HG03439 (cell line): Measurements from ENCODE around the gene SRPK2.
"Not testable (repeated sequence)": the region's sequence is repeated elsewhere in the genome, so short reads cannot be mapped to it uniquely, and the experiment has no call there.

ENCODE experiments used
- ATAC-seq: cut with Tn5 transposase; IDR thresholded peaks from one replicate; pipeline ENCODE4 v1.9.1; 2021; ENCODE audit warnings: mild to moderate bottlenecking, moderate library complexity; ENCODE audit not compliant: unreplicated experiment

The SRPK2 gene

DNA sequence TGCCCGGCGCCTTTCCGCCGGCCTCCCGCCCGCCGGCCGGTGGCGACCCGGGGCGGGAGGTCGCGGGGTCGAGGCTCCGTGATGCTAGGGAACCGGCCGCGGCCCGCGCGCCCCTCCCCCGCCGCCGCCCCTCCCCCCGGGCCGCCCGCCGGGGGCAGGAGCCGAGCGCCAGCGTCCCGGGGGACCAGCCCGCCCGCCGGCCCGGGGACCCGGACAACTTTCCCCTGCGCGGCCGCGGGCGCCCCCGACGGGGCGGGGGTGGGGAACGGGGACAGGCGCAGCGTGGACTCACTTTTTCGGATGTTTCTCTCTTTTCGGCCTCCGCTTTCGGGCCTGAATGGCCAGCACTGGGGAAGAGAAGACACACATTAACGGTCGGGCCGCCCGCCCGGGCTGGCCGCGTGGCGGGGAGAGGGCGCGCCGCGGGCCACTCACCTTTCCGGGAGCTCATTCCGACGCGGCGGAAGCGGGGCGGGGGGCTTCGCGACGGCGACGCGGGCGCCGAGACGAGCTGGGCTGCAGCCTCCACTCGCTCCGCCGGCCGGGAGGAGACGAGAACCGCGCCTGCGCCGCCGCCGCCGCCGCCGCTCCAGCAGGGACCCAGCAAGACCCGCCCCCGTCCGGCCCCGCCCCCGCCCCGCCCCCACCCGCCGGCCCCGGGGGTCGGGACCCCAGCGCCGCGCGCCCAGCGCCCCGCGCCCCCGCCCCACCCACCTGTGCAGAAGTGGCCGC is at the start of gene SRPK2:
Gene SRPK2, minus strand, starts transcription at position 566 of the 732 bp plus-strand sequence.
- peak; percentile 79 for ATAC-seq

DNA sequence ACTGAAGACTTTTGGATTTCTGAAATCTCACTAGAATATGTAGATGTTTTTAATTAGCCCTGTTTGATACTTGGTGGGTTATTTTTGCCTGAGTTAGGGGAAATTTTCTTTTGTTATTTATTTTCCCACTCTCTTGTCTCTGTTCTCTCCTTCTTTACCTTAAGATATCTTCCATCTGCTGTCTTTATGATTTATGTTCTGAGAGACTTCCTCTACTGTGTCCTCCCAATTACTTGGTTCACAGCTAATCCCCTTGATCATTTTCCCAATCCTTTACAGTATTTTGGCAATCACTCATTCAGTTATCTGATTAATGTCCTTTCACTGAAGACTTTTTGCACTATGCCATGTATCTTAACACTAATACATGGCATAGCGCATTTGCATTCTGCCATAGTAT is 49.5 kb upstream of the SRPK2 start:
- no peak for ATAC-seq

DNA sequence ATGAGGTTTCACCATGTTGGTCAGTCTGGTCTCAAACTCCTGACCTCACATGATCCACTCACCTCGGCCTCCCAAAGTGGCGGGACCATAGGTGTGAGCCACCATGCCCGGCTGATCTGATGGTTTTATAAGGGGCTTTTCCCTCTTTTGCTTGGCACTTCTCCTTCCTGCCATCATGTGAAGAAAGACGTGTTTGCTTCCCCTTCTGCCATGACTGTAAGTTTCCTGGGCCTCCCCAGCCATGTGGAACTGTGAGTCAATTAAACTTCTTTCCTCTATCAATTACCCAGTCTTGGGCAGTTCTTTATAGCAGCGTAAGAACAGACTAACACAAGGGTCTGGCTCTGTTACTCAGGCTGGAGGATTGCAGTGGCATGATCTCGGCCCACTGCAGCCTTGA is 48.6 kb upstream of the SRPK2 start:
- ATAC-seq = not testable (repeated sequence)

DNA sequence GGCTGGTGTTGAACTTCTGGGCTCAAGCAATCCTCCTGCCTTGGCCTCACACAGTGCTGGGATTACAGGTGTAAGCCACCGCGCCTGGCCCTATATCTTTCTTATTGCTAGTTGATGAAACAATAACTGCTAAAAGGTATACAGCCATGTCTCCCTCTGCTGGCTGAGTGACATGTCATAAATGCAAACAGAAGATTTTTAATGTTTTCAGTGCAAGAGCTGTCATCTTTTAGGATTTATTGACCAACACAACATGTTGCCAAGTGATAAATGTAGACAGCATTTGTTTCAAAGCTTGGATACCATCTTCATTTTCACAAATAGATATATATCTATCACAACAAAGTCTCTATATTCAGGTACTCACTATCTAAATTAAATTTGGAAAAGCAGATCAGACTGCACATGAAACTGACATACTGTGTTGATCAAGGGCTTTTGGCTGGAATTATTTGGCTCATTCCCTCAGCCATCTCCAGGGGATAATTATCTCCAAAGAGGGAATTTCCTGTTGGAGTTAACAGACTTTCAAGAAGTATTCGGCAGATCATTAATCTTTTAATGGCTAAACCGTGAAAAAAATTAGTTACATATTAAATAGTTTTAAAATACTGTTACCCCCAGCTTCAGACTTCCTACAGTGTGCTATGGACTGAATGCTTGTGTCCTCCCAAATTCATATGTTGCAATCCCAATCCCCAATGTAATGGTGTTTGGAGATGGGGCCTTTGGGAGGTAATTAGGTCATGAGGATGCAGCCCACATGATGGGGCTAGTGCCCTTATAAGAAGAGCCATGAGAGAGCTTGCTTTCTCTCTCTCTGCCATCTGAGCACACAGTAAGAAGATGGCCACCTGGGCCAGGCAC is 41.3 kb upstream of the SRPK2 start:
- no peak for ATAC-seq

DNA sequence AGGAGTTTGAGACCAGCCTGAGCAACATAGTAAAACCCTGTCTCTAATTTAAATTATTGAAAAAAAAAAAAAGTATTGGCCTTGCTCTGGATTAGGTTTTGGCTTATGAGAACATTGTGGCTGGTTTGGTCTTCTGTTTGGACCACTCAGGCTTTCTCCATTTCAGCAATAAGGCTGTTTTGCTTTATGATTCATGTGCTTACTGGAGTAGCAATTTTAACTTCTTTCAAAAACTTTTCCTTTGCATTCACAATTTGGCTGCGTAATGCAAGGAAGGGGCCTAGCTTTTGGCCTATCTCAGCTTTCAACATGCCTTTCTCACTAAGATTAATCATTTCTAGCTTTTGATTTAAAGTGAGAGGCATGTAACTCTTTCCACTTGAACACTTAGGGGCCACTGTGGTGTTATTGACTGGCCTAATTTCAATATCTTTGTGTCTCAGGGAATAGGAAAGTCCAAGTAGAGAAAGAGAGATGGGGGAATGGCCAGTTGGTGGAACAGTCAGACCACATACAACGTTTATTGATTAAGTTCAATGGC is 38.0 kb upstream of the SRPK2 start:
- no peak for ATAC-seq

DNA sequence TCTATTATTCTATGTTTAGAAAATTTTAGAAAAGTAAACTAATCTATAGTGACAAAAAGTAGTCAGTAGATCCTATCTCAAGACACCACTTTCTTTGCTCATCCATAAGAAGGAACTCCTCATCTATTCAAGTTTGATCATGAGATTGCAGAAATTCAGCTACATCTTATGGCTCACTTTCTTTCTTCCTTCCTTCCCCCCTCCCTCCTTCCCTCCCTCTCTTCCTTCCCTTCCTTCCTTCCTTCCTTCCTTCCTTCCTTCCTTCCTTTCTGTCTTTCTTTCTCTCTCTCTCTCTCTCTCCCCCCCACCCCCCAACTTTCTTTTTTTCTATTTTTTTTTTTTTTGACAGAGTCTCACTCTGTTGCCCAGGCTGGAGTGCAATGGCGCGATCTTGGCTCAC is 35.3 kb upstream of the SRPK2 start:
- ATAC-seq = no peak

DNA sequence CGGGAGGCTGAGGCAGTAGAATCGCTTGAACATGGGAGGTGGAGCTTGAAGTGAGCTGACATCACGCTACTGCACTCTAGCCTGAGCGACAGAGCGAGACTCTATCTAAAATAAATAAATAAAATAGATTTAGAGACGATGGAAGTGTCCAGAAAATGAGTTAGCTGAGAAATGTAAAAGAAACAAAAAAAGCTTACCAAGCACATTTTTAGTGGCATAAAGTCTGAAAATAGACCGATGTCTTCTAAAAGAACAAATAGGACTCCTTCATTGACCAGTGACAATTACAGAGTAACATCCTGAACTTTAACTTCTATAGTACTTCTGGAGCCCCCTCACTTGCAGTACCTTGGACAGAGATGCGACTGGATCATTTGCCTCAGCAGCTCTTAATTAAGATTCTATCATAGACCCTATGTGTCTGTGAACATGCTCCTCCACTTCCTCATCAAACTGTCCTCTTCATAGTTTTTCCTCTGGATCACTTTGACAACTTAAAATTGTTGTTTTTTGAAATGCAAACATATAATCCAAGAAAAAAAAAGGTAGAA is 25.2 kb upstream of the SRPK2 start:
- no peak for ATAC-seq

DNA sequence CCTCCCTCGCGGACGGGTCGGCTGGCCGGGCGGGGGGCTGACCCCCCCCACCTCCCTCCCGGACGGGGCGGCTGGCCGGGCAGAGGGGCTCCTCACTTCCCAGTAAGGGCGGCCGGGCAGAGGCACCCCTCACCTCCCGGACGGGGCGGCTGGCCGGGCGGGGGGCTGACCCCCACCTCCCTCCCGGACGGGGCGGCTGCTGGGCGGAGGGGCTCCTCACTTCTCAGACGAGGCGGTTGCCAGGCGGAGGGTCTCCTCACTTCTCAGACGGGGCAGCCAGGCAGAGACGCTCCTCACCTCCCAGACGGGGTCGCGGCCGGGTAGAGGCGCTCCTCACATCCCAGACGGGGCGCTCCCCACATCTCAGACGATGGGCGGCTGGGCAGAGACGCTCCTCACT is 22.1 kb upstream of the SRPK2 start:
- not testable (repeated sequence) for ATAC-seq

DNA sequence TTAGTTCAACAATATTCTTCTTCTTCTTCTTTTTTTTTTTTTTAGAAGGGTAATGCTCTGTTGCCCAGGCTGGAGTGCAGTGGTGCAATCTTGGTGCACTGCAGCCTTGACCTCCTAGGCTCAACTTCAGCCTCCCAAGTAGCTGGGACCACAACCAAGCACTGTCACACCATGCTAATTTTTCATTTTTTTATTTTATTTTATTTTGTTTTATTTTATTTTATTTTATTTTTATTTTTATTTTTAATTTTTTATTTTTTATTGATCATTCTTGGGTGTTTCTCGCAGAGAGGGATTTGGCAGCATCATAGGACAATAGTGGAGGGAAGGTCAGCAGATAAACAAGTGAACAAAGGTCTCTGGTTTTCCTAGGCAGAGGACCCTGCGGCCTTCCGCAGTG is 21.1 kb upstream of the SRPK2 start:
- ATAC-seq = not testable (repeated sequence)

DNA sequence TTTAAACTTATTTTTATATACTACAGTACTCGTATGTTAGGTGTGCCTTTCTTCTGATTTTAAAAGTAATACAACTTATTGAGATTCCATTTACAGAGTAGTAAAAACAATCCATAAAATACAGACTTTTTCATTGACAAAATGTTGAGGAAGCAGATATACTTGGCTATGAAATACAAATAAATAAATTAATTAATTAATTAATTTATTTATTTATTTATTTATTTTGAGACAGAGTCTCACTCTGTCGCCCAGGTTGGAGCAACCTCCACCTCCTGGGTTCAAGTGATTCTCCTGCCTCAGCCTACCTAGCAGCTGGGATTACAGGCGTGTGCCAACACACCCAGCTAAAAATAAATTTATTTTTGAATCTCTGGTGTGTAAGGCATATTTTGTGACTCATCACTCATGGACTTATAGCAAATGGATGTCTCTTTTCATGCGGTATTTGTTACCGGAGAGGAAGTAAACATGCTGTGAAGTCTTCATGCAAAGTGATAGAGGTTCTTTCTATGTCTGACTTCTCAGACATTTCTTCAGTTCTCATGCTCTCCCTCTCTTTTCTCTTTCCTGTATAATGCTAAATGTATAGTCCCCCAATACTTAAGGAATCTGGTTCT is 20.2 kb upstream of the SRPK2 start:
- no peak for ATAC-seq

DNA sequence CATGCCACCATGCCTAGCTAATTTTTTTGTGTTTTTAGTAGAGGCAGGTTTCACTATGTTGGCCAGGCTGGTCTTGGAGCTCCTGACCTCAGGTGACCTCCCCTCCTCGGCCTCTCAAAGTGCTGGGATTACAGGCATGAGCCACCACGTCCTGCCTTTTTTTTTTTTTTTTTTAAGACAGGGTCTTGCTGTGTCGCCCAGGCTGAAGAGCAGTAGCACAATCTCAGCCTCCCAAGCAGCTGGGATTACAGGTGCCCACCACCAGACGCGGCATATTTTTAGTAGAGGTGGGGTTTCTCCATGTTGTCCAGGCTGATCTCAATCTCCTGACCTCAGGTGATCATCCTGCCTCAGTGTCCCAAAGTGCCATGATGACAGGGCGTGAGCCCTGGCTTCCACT is 14.4 kb upstream of the SRPK2 start:
- no peak for ATAC-seq

DNA sequence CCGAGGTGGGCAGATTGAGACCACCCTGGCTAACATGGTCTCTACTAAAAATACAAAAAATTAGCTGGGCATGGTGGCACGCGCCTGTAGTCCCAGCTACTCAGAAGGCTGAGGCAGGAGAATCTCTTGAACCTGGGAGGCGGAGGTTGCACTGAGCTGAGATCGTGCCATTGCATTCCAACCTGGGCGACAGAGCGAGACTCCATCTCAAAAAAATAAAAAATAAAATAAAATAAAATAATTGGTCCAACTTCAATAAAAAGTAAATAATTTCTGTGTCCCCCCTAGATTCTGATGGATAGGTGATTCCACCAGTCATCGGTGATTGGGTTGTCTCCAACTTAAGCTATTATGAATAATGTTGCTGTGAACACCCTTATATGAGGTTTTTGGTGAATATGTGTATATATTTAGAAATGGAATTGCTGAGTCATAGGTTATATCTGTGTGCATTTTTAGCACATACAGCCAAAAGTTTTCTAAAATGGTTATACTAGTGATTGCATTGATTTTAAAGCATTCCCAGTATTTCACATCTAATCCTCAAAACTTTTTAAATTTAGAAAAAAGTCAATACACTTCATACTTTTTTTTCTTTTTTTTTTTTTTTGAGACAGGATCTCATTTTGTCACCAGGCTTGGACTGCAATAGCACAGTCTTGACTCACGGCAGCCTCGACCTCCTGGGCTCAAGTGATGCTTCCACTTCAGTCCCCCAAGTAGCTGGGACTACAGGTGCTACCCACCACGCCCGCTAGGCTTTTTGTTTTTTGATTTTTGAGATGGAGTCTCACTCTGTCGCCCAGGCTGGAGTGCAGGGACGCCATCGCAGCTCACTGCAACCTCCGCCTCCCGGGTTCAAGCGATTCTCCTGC is 13.7 kb upstream of the SRPK2 start:
- ATAC-seq = no peak

DNA sequence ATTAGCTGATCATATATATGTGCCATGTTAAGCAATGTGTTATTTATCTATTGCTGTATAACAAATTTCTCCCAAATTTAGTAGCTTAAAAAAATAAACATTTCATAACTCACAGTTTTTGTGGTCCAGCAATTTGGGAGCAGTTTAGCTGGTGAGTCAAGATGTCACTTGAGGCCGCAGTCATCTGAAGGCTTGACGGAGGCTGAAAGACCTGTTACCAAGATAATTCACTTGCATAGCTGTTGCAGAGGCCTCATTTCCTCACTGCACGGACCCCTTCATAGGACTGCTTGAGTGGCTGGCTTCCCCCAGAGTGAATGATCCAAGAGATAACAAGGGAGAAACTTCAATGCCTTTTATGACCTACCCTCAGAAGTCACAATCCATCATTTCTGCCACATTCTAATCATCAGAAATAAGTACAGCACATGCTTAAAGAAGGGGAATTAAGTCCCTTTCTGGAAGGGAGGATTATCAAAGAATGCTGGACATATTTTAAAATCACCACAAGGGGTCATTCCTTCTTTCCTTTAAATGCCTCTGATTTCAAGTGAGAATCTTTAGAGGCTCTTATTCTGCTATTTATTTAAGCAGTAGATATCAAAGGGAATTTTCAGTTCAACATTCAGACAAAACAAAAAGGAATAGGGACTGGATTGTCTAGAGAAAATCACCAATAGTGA is 10.5 kb upstream of the SRPK2 start:
- no peak for ATAC-seq

DNA sequence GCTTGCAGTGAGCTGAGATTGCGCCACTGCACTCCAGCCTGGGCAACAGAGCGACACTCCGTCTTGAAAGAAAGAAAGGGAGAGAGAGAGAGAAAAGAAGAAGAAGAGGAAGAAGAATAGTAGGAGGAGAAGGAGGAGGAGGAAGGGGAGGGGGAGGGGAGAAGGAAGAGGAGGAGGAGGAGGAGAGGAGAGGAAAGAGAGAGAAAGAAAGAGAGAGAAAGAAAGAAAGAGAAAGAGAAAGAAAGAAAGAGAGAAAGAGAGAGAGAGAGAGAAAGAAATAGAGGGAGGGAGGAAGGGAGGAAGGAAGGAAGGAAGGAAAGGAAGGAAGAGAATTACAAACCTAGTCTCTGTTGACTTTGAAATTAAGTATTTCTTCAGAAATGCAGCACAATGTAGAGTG is 7.8 kb upstream of the SRPK2 start:
- ATAC-seq = no peak

DNA sequence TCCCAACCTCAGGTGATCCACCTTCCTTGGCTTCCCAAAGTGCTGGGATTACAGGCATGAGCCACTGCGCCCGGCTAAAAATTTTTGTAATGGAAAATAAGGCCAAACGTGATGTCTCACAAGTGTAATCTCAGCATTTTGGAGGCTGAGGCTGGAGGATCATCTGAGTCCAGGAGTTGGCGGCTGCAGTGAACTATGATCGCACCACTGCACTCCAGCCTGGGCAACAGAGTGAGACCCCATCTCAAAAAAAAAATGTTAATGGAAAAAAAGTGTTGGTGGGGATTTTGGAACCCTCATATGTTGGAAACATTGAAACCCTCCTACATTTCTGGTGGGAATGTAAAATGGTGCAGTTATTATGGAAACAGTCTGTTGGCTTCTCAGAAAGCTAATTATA is 2.7 kb upstream of the SRPK2 start:
- no peak for ATAC-seq

DNA sequence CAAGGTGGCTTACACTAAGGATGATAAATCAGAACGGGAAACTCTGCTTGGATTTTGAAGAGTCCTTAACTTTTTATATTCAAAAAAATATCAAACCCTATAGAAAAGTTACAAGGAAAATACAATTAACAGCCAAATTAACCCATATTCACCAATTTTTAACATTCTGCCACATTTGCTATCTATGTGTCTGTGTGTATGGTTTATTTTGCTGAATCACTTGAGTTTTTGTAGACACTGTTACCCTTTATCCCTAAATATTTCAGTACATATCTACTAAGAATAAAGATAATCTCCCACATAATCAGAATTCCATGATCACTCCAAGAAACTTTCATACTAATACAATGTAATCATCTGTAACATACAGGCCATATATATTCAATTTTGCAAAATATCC is 1.2 kb upstream of the SRPK2 start:
- no peak for ATAC-seq

DNA sequence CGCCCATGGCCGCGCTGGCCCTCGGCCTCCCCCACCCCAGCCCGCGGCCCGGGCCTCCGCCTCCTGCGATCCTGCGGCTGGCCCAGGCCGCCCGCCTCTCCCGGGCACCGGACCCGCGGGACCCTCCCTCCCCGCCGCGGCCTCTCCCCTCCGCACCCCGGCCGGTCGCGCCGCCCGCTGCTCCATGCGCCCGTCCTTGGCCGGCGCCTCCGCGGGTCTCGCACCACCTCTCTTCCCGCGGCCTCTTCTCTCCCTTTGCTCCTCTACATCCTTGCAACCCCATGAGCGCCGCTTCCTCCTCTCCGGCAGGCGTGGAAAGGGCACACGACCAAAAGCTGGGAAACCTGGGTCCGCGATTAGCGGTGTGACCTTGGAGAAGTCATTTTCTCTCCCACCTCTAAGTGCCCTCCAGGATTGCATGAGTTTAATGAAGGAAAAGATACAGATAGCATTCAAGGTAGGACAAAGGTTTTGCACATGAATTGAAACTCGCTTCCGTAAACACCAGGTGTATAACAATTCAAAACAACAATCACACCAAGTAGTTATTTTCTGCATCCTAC is 448 bp upstream of the SRPK2 start:
- peak; percentile 31 for ATAC-seq

DNA sequence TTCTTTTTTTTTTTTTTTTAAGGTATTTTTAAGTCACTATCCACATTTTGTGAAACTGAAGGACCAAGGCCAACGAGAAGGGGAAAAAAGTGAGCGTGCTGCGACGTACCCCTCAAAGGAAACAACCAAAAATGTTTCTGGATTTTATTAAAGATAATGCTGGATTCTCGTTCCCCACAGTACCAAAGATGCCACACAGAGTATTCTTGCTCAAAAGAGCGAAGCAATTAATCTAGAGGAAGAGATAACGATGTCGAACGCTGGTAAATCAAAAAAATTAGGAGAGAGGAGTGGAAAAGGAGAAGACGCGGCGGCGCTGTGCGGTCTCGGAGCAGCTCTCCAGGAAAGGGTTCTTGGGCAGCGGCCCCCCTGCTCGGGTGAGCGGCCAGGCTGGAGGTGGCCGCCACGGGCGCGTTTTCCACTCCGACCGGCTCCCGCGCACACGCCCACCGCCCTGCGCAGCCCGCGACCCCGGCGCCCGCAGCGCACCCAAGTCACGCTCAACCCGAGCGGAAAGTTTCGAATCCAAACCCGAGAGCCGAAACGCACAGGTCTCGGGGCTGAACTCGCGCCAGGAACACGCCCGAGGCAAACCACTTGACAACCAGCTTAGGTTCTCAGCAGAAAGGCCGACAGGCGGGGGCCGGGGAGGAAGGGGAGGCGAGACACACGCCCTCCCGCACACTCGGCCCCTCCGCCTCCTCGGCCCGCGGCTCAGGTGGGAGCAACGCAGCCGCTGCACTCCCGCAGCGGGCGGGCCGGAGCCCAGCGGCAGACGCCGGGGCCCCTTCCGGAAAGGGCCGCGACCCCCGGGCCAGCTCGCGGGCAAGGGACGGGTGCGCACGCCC is 989 bp downstream of the SRPK2 start:
- ATAC-seq = peak; percentile 50
